NCI-H2107 treated with DMSO at 0.1 percent for 48 hours (cell line): Measurements from ENCODE around the gene CACNA2D3.

Experiments used
- DNase-seq: peaks from one replicate; lab custom pipeline; 2025; ENCODE audit not compliant: unreplicated experiment; lab: John Stamatoyannopoulos, UW

The CACNA2D3 gene

DNA sequence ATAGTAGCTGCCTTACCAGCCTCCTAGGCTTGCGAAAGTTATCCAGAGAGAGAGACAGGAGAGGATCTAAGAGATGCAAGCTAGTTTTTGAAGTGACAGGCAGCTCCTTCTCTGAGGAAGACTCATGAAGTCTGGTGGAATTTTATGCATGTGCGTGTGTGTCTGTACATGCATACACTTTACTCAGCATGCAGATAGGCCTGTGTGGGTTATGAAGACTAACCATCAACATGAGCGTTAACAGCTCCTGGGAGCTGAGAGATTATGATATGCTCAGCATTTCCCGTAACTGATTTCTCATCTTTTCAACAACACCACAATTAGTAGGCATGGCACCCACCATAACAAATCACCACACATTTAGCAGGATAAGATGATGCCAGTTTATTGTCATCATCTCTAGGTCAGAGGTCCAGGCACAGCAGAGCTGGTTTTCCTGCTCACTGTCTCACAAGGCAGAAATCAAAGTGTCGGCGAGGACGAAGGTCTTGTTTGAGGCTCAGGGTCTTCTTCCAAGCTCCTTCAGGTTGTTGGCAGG lies 239.5 kb downstream of the CACNA2D3 start:
- DNase-seq: no peak

DNA sequence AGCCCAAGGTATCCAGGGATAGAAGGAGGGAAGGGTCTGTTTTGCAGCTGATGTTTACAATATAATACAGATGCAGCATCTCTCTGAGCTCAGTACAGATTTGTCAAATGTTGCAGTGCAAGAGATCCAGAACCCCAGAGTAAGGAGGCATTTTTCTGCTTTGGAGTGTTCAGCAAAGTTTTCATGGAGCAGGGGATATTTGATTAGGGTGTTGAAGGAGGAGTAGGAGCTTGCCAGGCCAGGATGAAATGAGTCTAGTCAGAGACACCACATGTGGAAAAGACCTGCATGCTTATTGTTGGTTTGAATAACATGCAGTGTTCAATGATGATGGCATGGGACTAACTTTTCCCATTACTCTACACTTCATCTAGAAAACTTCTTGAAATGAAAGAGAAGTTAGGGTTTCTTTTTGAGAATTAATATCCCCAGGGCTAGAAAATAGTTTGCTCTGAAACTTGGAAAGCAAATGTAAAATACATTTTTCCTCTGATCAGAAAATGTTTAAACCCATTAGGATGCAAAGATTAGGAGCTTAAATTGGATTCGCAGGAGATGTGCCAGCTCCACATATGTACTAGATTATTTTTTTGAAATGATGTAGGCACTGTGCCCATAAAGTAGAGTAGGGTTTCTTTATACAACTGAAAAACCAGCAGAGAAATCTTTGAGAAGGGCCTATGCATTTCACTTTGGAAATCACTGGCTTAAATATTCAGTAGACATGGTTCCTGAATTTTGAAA lies 243.8 kb downstream of the CACNA2D3 start:
- DNase-seq: no peak

DNA sequence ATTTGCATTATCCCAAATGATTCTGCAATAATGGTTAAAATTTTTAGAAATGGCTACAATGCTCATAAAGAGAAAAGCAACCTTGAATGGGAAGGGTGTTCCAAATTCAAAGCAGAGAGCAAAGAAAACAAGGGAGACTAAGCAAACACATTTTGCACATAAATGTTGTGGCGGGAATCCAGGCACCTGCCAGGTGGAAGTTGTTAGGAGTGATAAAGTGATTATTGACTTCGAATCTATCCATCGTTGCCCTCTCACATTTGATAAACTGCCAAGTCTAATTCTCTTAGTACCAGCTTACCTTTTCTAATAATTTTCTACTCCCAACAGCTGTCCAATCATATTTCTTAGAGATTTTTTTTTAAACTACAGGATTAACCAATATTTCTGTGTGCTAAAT lies 244.5 kb downstream of the CACNA2D3 start:
- DNase-seq: peak; percentile 49

- DNase-seq: no peak
These were observed 249.9 kb downstream of the CACNA2D3 start for GRCh38 chr3:54372232-54372631.

DNA sequence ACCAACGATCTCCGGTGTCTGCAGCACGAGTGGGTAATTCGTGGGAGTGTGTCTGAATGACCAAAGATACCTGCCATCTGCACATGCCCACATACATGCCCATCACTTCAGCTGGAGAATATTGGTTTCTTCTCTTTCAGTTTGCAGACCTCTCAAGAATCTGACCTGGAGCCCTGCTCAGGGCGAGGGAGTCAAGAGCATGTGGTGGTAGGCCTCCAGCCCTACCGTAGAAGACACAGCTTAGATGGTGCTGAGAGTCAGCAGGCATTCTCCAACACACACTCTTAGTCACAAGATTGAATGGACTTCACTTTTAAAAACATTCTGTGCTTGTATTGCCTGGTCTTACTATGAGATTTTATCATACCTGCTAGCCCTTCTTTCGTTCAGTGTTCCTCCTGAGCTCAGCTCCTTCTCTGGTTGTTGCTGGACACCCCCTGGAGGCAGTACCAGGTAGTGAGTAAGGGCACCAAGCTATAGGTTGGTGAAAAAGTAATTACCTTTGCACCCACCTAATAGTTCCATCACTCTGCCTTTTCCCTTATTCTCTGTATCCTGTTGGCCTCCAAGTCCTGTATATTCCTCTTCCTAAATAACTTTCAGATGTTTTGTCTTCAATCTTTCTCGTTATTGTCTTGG lies 252.0 kb downstream of the CACNA2D3 start:
- no peak for DNase-seq

- no peak for DNase-seq
These were observed 253.9 kb downstream of the CACNA2D3 start for GRCh38 chr3:54376142-54376807.

DNA sequence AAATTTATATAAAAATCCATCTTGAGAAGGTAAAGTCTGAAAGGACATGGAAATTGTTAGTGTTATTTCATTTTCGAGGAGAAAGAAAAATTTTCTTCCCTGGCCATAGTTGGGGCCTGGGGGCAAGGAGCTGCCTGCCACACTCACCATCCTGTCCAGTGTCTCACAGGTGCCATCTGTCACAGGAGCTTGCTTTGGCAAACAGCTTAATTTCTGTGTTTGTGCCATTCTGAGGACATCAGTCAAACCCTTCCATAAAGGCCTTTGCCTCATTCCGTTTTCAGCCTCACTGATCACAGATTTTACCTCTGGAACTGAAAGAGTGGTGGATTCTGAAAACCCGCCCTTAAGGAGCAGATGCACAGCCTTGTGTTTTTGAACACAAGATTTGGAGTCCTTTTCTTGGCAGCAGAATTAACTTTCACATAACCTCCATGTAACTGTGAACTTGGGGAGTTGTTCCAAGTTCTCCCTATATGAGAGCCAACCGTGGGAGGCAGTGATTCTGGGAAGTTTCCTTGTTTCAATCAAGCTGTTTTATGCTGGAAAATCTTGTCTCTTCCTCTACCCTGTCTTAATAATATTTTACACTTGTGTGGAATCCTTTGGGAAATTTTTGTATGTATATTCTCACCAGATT lies 254.7 kb downstream of the CACNA2D3 start:
- no peak for DNase-seq

- no peak for DNase-seq
These were observed 255.8 kb downstream of the CACNA2D3 start for GRCh38 chr3:54378184-54378583.

- DNase-seq: no peak
These were observed 261.9 kb downstream of the CACNA2D3 start for GRCh38 chr3:54384279-54384678.

DNA sequence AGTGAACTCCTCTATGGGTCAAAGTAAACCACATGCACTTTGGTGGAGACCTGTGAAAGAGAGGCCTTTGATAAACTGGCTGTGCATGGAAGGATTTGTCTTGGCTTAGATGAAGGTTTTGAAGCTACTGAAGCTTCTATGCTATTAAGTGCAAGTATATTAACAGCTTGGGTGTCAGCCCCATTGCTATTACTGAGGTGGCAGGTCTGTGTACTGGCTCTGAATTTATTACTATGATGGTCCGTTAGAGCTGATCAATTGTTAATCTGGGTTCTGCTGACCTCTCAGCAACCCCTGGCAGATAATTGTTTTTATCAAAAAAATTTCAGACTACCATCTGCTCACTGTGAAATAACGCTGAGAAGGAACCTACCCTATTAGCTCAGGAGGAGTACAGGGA lies 268.2 kb downstream of the CACNA2D3 start:
- DNase-seq: no peak

- DNase-seq: no peak
These were observed 270.8 kb downstream of the CACNA2D3 start for GRCh38 chr3:54393150-54393549.

- DNase-seq: no peak
These were observed 286.0 kb downstream of the CACNA2D3 start for GRCh38 chr3:54408328-54408727.

DNA sequence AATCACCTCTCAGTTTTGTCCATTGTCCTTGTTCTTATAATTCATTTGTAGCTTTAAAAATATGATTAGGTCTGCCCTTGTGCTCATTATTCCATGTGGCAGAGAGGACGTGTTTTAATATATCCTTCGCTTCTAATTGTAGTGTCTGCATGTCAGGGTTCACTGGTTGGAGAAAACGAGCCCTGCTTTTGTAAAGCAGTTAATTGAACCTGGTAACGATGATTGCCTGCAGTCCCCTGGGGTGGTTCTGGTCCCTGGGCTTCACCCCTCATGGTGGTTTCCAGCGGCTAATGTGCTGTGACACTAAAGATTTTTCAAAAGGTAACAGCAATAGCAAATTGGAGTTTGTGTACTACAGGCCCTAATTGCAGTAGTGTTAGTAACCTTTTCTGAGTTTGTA lies 299.6 kb downstream of the CACNA2D3 start:
- DNase-seq: peak; percentile 81

DNA sequence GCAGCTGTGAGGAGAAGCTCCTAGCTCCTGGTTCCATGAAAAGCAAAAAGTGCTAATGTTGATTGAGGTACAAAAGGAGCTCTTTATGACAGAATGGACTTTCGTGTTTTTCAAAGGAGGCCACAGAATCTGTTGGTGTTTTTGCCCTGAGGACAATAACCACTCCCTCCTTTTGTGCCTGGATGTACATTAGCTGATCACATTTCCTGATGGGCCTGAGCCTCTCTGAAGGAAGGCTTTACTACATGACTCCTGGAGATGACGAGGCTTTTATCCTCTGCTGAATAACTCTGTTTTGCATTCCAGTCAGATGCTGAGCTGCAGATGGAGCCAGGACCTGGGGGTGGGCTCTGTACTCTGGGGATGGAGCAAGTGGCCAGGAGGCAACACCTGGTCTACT lies 301.9 kb downstream of the CACNA2D3 start:
- peak; percentile 51 for DNase-seq

DNA sequence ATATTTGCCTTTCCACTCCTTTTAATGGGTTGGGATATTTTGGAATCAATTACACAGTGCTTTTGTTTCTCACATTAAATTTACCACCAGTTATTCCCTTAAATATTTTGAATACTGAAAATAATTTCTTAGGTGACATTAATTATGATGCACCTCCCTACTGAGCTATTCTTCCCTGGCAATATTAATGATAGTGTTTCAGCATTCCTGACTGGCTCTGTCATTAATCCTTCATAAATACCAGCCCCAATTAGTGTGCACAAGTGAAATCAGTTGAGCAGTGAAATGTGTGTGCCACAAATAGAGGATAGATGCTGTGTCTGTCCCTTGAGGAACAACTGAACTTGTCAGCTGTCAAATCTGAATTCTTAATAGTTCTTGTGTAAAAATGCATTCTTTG lies 304.0 kb downstream of the CACNA2D3 start:
- DNase-seq: no peak

DNA sequence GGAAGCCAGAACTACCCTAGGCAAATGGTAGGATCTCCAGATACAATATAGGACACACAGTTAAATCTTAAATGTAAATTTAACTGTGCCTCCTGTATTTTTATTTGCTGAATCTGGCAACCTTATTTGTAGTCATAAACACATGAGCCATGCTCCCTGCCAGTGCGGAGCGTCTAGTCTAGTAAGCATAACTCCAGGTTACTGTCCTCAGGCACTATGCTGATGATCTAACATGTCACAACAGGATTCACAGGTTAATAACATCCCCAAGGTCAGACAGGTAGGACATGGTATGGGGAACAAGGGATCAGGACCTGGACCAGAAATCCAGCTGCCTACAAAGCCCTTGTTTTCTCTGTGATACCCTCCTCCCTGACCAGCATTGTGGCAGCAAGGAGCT lies 305.1 kb downstream of the CACNA2D3 start:
- no peak for DNase-seq

GRCh38 chr3:54427941-54428871 lies 305.9 kb downstream of the CACNA2D3 start:
- peak; percentile 85 for DNase-seq

DNA sequence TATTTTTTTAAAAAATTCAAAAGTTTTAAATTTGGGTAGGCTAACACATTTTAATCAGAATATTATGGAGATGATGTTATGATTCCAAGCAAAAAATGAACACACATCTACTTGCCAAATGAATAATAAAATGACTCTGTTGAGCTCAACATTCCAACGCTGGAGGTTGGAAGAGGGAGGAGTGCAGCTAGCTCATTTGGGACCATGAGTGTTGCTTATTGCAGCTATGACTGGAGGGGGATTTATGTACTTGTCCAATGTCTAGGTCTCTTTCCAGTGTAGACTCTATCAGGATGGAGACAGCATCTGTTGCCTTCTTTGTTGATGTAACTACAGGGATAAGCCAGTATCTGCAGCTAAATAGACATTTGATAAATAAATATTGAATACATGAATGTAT lies 310.6 kb downstream of the CACNA2D3 start:
- DNase-seq: no peak

GRCh38 chr3:54433846-54434245 lies 311.5 kb downstream of the CACNA2D3 start:
- no peak for DNase-seq

DNA sequence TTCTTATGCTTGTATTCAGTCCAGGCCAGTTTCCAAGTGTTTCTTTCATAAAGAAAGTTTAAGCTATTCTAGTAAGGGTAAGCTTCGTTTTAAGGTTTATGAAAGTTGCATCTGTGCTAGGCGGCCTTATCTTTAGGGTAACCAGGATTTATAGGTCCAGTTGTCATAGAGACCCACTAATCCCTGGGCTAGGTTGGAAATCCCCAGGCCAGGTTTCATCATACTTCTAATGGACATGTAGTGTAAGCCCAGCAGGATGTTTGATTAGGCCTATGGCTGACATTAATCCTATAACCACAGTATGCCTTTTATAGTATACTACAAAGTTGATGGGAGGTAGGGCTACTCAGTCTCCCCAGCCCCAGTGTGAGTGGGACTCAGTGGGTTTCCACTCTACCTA lies 312.4 kb downstream of the CACNA2D3 start:
- DNase-seq: no peak
